ENCODE measurements around the gene CCT7. TPM values are rescaled to one million over a fixed set of nuclear protein-coding genes. Genes with fewer than 3 reads are reported as not detected.

CCT7 gene
- polyA plus RNA-seq, 2 of the 4 experiments (the other 2 are of a cell fraction) = 685 to 850 TPM

DNA sequence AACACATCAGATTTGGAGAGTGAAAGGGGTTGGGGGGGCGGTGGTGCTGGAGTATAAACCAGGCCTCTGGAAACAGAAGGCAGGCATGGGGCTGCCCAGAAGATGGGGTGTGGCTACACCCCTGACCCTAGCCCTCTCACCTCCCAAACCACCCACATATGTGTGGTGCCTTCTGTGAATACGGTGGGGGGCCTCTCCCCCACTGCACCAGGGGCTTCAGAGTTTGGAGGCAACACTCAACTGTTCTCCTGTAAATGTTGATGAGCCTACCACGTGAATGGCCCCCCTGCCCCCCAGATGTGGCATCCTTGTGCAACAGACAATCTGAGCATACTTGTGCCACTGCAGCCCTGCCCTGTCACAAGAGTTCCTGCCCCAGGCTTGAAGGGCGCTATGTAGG, 30.7 kb downstream of the CCT7 start:
- ATAC-seq (no peak), DNase-seq (ENCODE audit: low read depth in 1 of 2, low spot score in 1 of 2) (no peak), FAIRE-seq (no peak)
- 76% methylated on average over 4 of the region's 4 CpGs for WGBS (ENCODE audit: missing lambda C conversion rate)
- H3K9me3 ChIP-seq = no peaks in the 10 kb centered on the region
- ChIA-PET CTCF (interaction anchor here (0.9 to 1.8 kb wide), 2 partner anchors 26 to 29 kb away, joined by 5 to 6 read pairs; partner anchors contain the start of gene EGR4), POLR2A (no interaction called here)
- H3K4me1 ChIP-seq = peaks cover 7% of the 10 kb centered on the region; the same call in 1 of the 3 replicates
- TF ChIP-seq USF2 (IDR thresholded peaks at IDR 0.05) (no peak), CEBPB (IDR thresholded peaks at IDR 0.05) (0 out of 4 replicates have a peak, but pooled peaks of 1 of the 2 experiments have one; percentile 6), CHD4 (IDR thresholded peaks at IDR 0.05; ENCODE audit: borderline replicate concordance) (no peak), CBX2 (IDR thresholded peaks at IDR 0.05; ENCODE audit: borderline replicate concordance, low read depth) (no peak), KDM1A (IDR thresholded peaks at IDR 0.05; ENCODE audit: low read depth) (no peak), POLR2AphosphoS2 (conservative IDR thresholded peaks at IDR 0.05; ENCODE audit: low read length) (no peak), GATA3 (IDR thresholded peaks at IDR 0.05; ENCODE audit: borderline replicate concordance) (no peak)
- TF ChIP-seq, protein P1, sequence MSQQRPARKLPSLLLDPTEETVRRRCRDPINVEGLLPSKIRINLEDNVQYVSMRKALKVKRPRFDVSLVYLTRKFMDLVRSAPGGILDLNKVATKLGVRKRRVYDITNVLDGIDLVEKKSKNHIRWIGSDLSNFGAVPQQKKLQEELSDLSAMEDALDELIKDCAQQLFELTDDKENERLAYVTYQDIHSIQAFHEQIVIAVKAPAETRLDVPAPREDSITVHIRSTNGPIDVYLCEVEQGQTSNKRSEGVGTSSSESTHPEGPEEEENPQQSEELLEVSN (IDR thresholded peaks at IDR 0.05; ENCODE audit: borderline replicate concordance, low read depth) = no peak
- H3K4me3 ChIP-seq = no peak overlapping the region
- no peak overlapping the region for H3K27ac ChIP-seq
- no peak overlapping the region for H3K4me2 ChIP-seq

DNA sequence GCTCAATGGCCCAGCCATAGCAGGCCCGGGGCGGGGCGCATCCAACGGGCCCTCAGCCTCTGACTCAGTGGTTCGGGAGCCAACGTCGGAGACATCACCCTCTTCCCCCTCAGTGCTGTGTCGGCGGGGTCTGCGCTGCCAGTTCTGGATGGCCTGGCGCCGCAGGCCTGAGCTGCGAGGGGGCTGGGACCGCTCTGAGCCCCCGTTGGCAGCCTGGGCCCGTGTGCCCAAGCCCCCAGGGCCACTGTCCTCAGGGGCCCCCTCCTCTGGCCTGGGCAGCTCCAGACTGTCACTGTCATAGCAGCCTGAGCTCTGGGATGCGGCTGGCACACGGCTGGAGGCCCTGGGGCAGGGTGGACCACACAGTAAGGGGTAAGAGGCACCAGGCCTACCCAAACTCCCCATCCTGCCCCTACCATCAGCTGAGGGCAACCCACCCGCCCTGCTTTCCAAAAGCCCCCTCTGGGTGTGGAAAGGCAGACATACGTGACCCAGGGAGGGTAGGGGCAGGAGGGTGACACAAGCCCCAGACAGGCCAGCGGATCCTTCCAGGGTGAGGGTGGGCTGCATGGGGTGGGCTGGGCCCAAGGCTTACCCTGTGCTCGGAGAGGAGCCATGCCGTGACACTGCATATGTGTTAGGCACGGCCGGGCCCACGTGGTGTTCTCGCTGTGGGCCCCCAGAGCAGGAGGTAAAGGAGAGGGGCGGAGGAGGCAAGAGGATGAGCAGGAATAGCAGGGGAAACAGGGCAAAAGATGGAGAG, 31.4 kb downstream of the CCT7 start:
- Histone ChIP-seq H3K27ac (no peak overlapping the region), H3K4me1 (peaks cover 7% of the 10 kb centered on the region; the same call in 1 of the 3 replicates), H3K4me2 (no peak overlapping the region), H3K9me3 (no peaks in the 10 kb centered on the region), H3K4me3 (no peak overlapping the region)
- no peak for FAIRE-seq
- ATAC-seq = no peak
- no peak for DNase-seq (ENCODE audit: low read depth in 1 of 2, low spot score in 1 of 2)
- 86% methylated on average over 17 of the region's 28 CpGs for WGBS (ENCODE audit: missing lambda C conversion rate)
- CTCF ChIA-PET = interaction anchor here (0.9 to 1.8 kb wide), 2 partner anchors 25 to 28 kb away, joined by 5 to 6 read pairs; partner anchors contain the start of gene EGR4
- POLR2A ChIA-PET = no interaction called here
- TF ChIP-seq HEYL (CRISPR knock-in tag; IDR thresholded peaks at IDR 0.05) (no peak), HOXB13 (CRISPR knock-in tag; IDR thresholded peaks at IDR 0.05; ENCODE audit: low read depth) (no peak), CEBPB (IDR thresholded peaks at IDR 0.05) (no peak), RFX5 (IDR thresholded peaks at IDR 0.05) (no peak), HDAC2 (IDR thresholded peaks at IDR 0.05) (no peak), KDM1A (IDR thresholded peaks at IDR 0.05; ENCODE audit: low read depth) (no peak)
- TF ChIP-seq, protein P1 (IDR thresholded peaks at IDR 0.05; ENCODE audit: borderline replicate concordance, low read depth) = no peak

DNA sequence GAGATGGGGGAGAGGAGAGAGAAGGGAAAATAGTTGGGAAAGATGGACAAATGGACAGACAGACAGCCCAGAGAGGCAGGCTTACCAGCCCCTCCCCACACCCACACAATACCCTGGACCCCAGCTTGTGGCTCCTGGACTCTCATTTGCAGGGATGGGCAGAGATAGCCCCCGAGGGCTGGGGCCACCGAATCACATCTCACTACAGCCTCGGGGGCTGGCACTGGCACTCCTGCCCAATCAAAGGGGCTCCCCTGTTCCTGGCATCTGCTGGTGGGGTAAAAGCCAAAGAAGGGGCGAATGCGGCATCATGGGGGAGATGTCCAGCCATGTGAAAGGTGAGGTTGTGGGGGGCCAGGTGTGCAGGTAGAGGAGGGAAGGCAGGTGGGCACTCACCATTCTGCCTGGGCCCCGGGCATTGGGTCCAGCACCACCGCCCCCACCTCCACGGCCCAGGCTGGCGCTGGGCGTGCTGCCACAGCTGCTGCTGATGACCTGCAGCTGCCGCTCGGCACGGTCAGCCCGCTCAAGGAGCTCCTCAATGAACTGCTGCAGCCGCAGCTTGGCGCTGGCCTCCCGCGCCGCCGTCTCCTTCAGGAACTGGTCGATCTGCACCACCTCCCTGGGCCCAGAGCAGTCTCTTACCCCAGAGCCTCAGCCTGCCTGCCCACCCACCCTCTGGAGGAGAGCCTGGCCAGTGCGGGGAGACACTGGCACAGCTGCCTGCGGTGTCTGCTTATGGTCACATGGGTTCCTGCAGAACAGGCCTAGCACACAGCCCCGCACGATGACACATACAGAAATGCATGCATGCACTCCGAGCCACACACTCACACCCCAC, 32.2 kb downstream of the CCT7 start:
- no peak overlapping the region for H3K27ac ChIP-seq
- peaks cover 7% of the 10 kb centered on the region; the same call in 1 of the 3 replicates for H3K4me1 ChIP-seq
- FAIRE-seq = no peak
- 86% methylated on average over 26 of the region's 26 CpGs for WGBS (ENCODE audit: missing lambda C conversion rate)
- no peak overlapping the region for H3K4me3 ChIP-seq
- DNase-seq (ENCODE audit: low read depth in 1 of 2, low spot score in 1 of 2) = no peak
- no peak for ATAC-seq
- ChIA-PET CTCF (interaction anchor here (1.8 kb wide), 1 partner anchor 24 kb away, joined by 6 read pairs; no protein-coding TSS in a partner anchor), POLR2A (no interaction called here)
- TF ChIP-seq JUNB (IDR thresholded peaks at IDR 0.05) = no peak
- no peaks in the 10 kb centered on the region for H3K9me3 ChIP-seq
- no peak overlapping the region for H3K4me2 ChIP-seq

DNA sequence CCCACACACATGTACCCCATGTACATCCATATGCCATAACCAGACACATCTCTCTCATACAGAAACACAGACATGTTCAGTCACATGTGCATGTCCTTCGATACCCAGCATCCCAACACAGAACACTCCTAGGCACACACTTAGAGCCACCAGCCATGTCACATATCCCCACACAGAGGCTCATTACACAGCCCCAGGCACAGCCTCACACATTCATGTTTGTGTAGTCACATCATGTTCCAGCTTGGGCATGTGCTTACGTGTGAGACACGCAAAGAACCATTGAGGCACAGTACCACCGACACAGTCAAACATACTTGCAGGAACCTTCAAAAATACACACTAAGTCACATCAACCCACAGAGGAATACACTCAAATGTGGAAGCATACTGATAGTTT, 32.9 kb downstream of the CCT7 start:
- DNase-seq (ENCODE audit: low read depth in 1 of 2, low spot score in 1 of 2) (no peak), FAIRE-seq (no peak), ATAC-seq (no peak)
- no peak overlapping the region for H3K27ac ChIP-seq
- ChIA-PET POLR2A (no interaction called here), CTCF (no interaction called here)
- no peaks in the 10 kb centered on the region for H3K9me3 ChIP-seq
- peaks cover 7% of the 10 kb centered on the region; the same call in 1 of the 3 replicates for H3K4me1 ChIP-seq
- H3K4me3 ChIP-seq = no peak overlapping the region
- H3K4me2 ChIP-seq = no peak overlapping the region
- WGBS (ENCODE audit: missing lambda C conversion rate) = 89% methylated on average over 4 of the region's 4 CpGs
- TF ChIP-seq RARB (CRISPR knock-in tag; IDR thresholded peaks at IDR 0.05) (no peak), NR3C1 (IDR thresholded peaks at IDR 0.05) (no peak), EHMT2 (IDR thresholded peaks at IDR 0.05; ENCODE audit: low read depth) (no peak), FOSB (CRISPR knock-in tag; IDR thresholded peaks at IDR 0.05) (no peak), KDM5A (IDR thresholded peaks at IDR 0.05) (no peak), HOXB13 (CRISPR knock-in tag; IDR thresholded peaks at IDR 0.05; ENCODE audit: low read depth) (no peak), RCOR1 (IDR thresholded peaks at IDR 0.05; ENCODE audit: low read depth, low read length) (no peak), RFX5 (IDR thresholded peaks at IDR 0.05) (no peak), CHD4 (IDR thresholded peaks at IDR 0.05; ENCODE audit: borderline replicate concordance) (no peak), POLR2A (IDR thresholded peaks at IDR 0.05; ENCODE audit: low read length) (no peak), CTCF (IDR thresholded peaks at IDR 0.05) (no peak), POLR2AphosphoS2 (conservative IDR thresholded peaks at IDR 0.05; ENCODE audit: low read length) (no peak)
- TF ChIP-seq, protein P1 (IDR thresholded peaks at IDR 0.05; ENCODE audit: borderline replicate concordance, low read depth) = no peak
- TF ChIP-seq, protein P2, sequence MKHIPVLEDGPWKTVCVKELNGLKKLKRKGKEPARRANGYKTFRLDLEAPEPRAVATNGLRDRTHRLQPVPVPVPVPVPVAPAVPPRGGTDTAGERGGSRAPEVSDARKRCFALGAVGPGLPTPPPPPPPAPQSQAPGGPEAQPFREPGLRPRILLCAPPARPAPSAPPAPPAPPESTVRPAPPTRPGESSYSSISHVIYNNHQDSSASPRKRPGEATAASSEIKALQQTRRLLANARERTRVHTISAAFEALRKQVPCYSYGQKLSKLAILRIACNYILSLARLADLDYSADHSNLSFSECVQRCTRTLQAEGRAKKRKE (CRISPR knock-in tag; IDR thresholded peaks at IDR 0.05; ENCODE audit: low read depth) = no peak
